GM12878 (cell line): ENCODE results near the gene HELZ. TPM values are rescaled to one million over a fixed set of nuclear protein-coding genes. Genes with fewer than 3 reads are reported as not detected.

Source experiments
- ATAC-seq: fragments of 200-7000 bp; cut with Tn5 transposase; 3 replicates; pipeline ENCODE4 v1.9.1; 2020; ENCODE audit warnings: mild to moderate bottlenecking, moderate library complexity
- BruUV-seq: library from RNA; stranded (reverse); fragments of 400-500 nt; replicated peaks from 2 replicates; lab custom pipeline; 2021; lab: Mats Ljungman, UMichigan
- CTCF ChIA-PET: fragments of 300-600 bp; sonication (Branson Sonifier 250); formaldehyde crosslinking; extraction: SDS; loops from one replicate; lab custom pipeline; 2021; ENCODE audit warnings: inconsistent platforms; lab: Yijun Ruan, JAX
- POLR2A ChIA-PET: fragments of 350-600 bp; formaldehyde crosslinking; extraction: SDS; loops from one replicate; lab custom pipeline; 2021; ENCODE audit warnings: inconsistent platforms; lab: Charles Lee
- RAD21 ChIA-PET: fragments of 300-600 bp; sonication (Branson Sonifier 250); formaldehyde crosslinking; loops from one replicate; lab custom pipeline; 2023; ENCODE audit warnings: antibody characterized with exemption; ENCODE audit not compliant: unreplicated experiment; lab: Charles Lee
- SMC1A ChIA-PET: fragments of 300-600 bp; sonication (Branson Sonifier 250); formaldehyde crosslinking; loops from one replicate; lab custom pipeline; 2023; ENCODE audit not compliant: unreplicated experiment, uncharacterized antibody; lab: Charles Lee
- DNase-seq: peaks from one replicate; pipeline ENCODE4 v3.0.0-alpha.2; 2011; ENCODE audit warnings: low read depth, low spot score
- FAIRE-seq: peaks from 3 replicates; lab custom pipeline; 2011; peaks lifted over from hg19 to GRCh38; lab: Jason Lieb, UNC
- H2AFZ ChIP-seq: 2 replicates; pipeline ENCODE4 v1.6.0; 2011; ENCODE audit warnings: low read depth, low read length, control low read depth; ENCODE audit not compliant: control insufficient read depth
- H3K27ac ChIP-seq: 2 replicates; pipeline ENCODE4 v1.5.1; 2011; ENCODE audit warnings: control low read depth; ENCODE audit not compliant: control insufficient read depth, insufficient read depth
- H3K27me3 ChIP-seq, 2 experiments: replicated peaks in 1 of 2; 2 replicates each; pipeline versions ENCODE4 v1.6.0 to v1.6.1; 2011; ENCODE audit warnings: low read length in 1 of 2; ENCODE audit not compliant: control insufficient read depth in 2 of 2, insufficient read depth in 2 of 2
- H3K36me3 ChIP-seq, 2 experiments: 2 replicates each; pipeline ENCODE4 v1.5.1; 2011; ENCODE audit warnings: low read length in 1 of 2; ENCODE audit not compliant: control insufficient read depth in 2 of 2, insufficient read depth in 2 of 2
- H3K4me1 ChIP-seq: 2 replicates; pipeline ENCODE4 v1.6.1; 2011; ENCODE audit warnings: mild to moderate bottlenecking, low read length, moderate library complexity, mixed read lengths; ENCODE audit not compliant: control insufficient read depth, insufficient read depth
- H3K4me2 ChIP-seq: 2 replicates; pipeline ENCODE4 v1.6.0; 2011; ENCODE audit warnings: control low read depth; ENCODE audit not compliant: control insufficient read depth, insufficient read depth
- H3K4me3 ChIP-seq: fragments of 200-600 bp; sonication (generic); 2 replicates; pipeline ENCODE4 v1.5.1; 2016
- H3K79me2 ChIP-seq: 2 replicates; pipeline ENCODE4 v1.6.0; 2011; ENCODE audit warnings: low read length; ENCODE audit not compliant: control insufficient read depth, insufficient read depth
- H3K9ac ChIP-seq: 2 replicates; pipeline ENCODE4 v1.8.0; 2011; ENCODE audit warnings: low read length, control low read depth, mixed read lengths; ENCODE audit not compliant: control insufficient read depth, insufficient read depth
- H3K9me3 ChIP-seq: replicated peaks from 3 replicates; pipeline ENCODE4 v1.5.1; 2011; ENCODE audit warnings: mild to moderate bottlenecking, low read length; ENCODE audit not compliant: control insufficient read depth, insufficient read depth
- H4K20me1 ChIP-seq: 2 replicates; pipeline ENCODE4 v1.6.0; 2011; ENCODE audit not compliant: control insufficient read depth, insufficient read depth
- ZBTB40 ChIP-seq: fragments of 450-650 bp; IDR thresholded peaks from 2 replicates; pipeline ENCODE4 v1.6.1; 2016; ENCODE audit warnings: mild to moderate bottlenecking, moderate library complexity, borderline replicate concordance
- ZNF384 ChIP-seq: IDR thresholded peaks from 2 replicates; pipeline ENCODE4 v1.6.1; 2012; ENCODE audit warnings: low read depth, mild to moderate bottlenecking, low read length, improper control_type of control experiment, borderline replicate concordance
- WGBS: methylation state at CpG from one replicate; pipeline ENCODE4 v1.1.6; 2016; ENCODE audit warnings: low lambda C conversion rate; ENCODE audit not compliant: insufficient replicate concordance, insufficient coverage; ENCODE audit errors: missing lambda C conversion rate; 5-methylcytosine and 5-hydroxymethylcytosine counted together
- in situ Hi-C: fragments of 300-500 bp; cut with MboI; formaldehyde crosslinking; loops from 9 replicates; pipeline ENCODE4 v1.14.3; 2018; ENCODE audit warnings: mixed read lengths
- intact Hi-C: fragments of 100-400 bp; cut with micrococcal nuclease; formaldehyde crosslinking; loops from one replicate; pipeline ENCODE4 v1.14.2; 2022; ENCODE audit not compliant: unreplicated experiment
- polyA plus RNA-seq, 11 experiments: library from polyadenylated mRNA; depleted of rRNA in 4 of 11; unstranded in 6 of 11; stranded (reverse) in 5 of 11; fragments of >200 nt; fragmentation: Nextera tagmentation in 4 of 11; fragmentation: Illumina TruSeq in 1 of 11; extraction: Ambion mirVana in 4 of 11; extraction: Trizol in 1 of 11; gene quantifications; 1 replicate in 1 of 11; 2 replicates in 10 of 11; pipeline versions ENCODE4 v1.2.1 to v1.2.3, GENCODE V29; 2011 to 2016; ENCODE audit warnings: inconsistent platforms in 2 of 11, missing spikeins in 2 of 11, low read depth in 1 of 11
- total RNA-seq, 4 experiments: library from RNA; depleted of rRNA in 3 of 4; stranded (reverse); fragments of >200 nt in 3 of 4; fragmentation: Illumina TruSeq in 1 of 4; extraction: Trizol in 1 of 4; gene quantifications; 2 replicates each; pipeline versions ENCODE4 v1.2.1 to v1.2.3, GENCODE V29; 2013 to 2021

Gene HELZ
- total and polyA plus RNA-seq, 10 of the 15 experiments (the other 5 are each of a cell fraction or from before 2014, with no cell fraction given), result 1.5 to 36.8 (median 19.1) TPM

GRCh38 chr17:67221062-67221998, 23.7 kb downstream of the HELZ start:
- no peak overlapping the region for H3K4me2 ChIP-seq
- POLR2A ChIA-PET, result interaction anchor here (0.6 kb wide), 1 partner anchor 142 kb away, joined by 3 read pairs; no protein-coding TSS in a partner anchor
- SMC1A ChIA-PET, result interaction anchor here (0.7 to 1.3 kb wide), 5 partner anchors 15 to 296 kb away, joined by 3 to 5 read pairs (median 3); no protein-coding TSS in a partner anchor
- WGBS, result 95% methylated on average over 5 of the region's 5 CpGs
- TF ChIP-seq ZNF384, result no peak
- TF ChIP-seq ZBTB40, result 0 out of 2 replicates have a peak, but pooled peaks have one; percentile 29
- H3K9ac ChIP-seq, result no peak overlapping the region
- peaks cover 11% of the 10 kb centered on the region for H3K79me2 ChIP-seq
- H3K4me1 ChIP-seq, result no peaks in the 10 kb centered on the region
- H3K27me3 ChIP-seq, result no peaks in the 10 kb centered on the region
- in situ Hi-C loops, result no loop called here
- RAD21 ChIA-PET, result interaction anchor here (0.5 kb wide), 1 partner anchor 456 kb away, joined by 3 read pairs; no protein-coding TSS in a partner anchor
- no peaks in the 10 kb centered on the region for H3K9me3 ChIP-seq
- H3K4me3 ChIP-seq, result no peak overlapping the region
- H3K27ac ChIP-seq, result no peak overlapping the region
- intact Hi-C loops, result no loop called here
- no peak overlapping the region for H2AFZ ChIP-seq
- peaks cover 6% of the 10 kb centered on the region; the same call in 1 of the 2 replicates for H4K20me1 ChIP-seq
- FAIRE-seq (no peak), ATAC-seq (no peak), DNase-seq (no peak)
- H3K36me3 ChIP-seq, result peaks cover 7 to 17% of the 10 kb centered on the region in 2 experiments
- BruUV-seq, result no TSS peak
- CTCF ChIA-PET, result interaction anchor here (0.7 to 1.5 kb wide), 7 partner anchors 11 to 531 kb away, joined by 3 to 6 read pairs (median 3); no protein-coding TSS in a partner anchor
